B cell (primary cell): Measurements from ENCODE around the gene IFT88. TPM values are rescaled to one million over a fixed set of nuclear protein-coding genes. Genes with fewer than 3 reads are reported as not detected.

Experiments
- ATAC-seq: fragments of 200-7000 bp; cut with Tn5 transposase; one replicate; pipeline ENCODE4 v1.10.0; 2021; ENCODE audit warnings: low read depth, mild to moderate bottlenecking, moderate number of reproducible peaks, moderate library complexity
- CTCF ChIA-PET: fragments of 350-600 bp; sonication (Branson Sonifier 250); formaldehyde crosslinking; loops from one replicate; lab custom pipeline; 2021; ENCODE audit warnings: antibody characterized with exemption, inconsistent platforms; lab: Charles Lee
- POLR2A ChIA-PET: fragments of 350-600 bp; sonication (Branson Sonifier 250); formaldehyde crosslinking; loops from one replicate; lab custom pipeline; 2021; ENCODE audit warnings: antibody characterized with exemption; lab: Charles Lee
- DNase-seq: peaks from one replicate; pipeline ENCODE4 v3.0.0; 2013
- H2AFZ ChIP-seq: 2 replicates; pipeline ENCODE4 v1.6.1; 2012; ENCODE audit warnings: mild to moderate bottlenecking, low read depth, low read length; ENCODE audit not compliant: insufficient read depth, poor library complexity, severe bottlenecking
- H3K27ac ChIP-seq, 2 donors: 1 replicate in 1 of 2; 2 replicates in 1 of 2; pipeline ENCODE4 v1.5.1; 2012 to 2013; ENCODE audit warnings: low read length in 2 of 2, mild to moderate bottlenecking in 2 of 2, moderate library complexity in 1 of 2
- H3K27me3 ChIP-seq, 4 experiments: fragments of 200-600 bp in 1 of 4; sonication (generic) in 1 of 4; replicated peaks in 1 of 4; 1 replicate in 2 of 4; 2 replicates in 2 of 4; pipeline versions ENCODE4 v1.6.1 to v1.7.0; 2013 to 2016; ENCODE audit warnings: low read length in 3 of 4, mild to moderate bottlenecking in 2 of 4, mixed read lengths in 1 of 4, moderate library complexity in 1 of 4; ENCODE audit not compliant: insufficient read depth in 4 of 4, control insufficient read depth in 3 of 4; ENCODE audit errors: control extremely low read depth in 1 of 4
- H3K36me3 ChIP-seq, 2 experiments: replicated peaks in 1 of 2; 1 replicate in 1 of 2; 2 replicates in 1 of 2; pipeline versions ENCODE4 v1.6.1 to v1.7.1; 2013; ENCODE audit warnings: low read length in 1 of 2; ENCODE audit not compliant: insufficient read depth in 2 of 2, control insufficient read depth in 1 of 2; ENCODE audit errors: control extremely low read depth in 1 of 2, extremely low read depth in 1 of 2
- H3K4me1 ChIP-seq, 2 donors: fragments of 200-600 bp in 1 of 2; sonication (generic) in 1 of 2; 1 replicate in 1 of 2; 2 replicates in 1 of 2; pipeline versions ENCODE4 v1.5.1 to v1.6.1; 2013 to 2017; ENCODE audit warnings: low read length in 2 of 2; ENCODE audit not compliant: control insufficient read depth in 2 of 2, insufficient read depth in 2 of 2
- H3K4me2 ChIP-seq: replicated peaks from 2 replicates; pipeline ENCODE3; 2012; ENCODE audit warnings: mild to moderate bottlenecking, low read depth, low read length; ENCODE audit not compliant: poor library complexity, severe bottlenecking
- H3K4me3 ChIP-seq, 5 experiments: fragments of 200-600 bp in 1 of 5; sonication (generic) in 1 of 5; 1 replicate in 3 of 5; 2 replicates in 2 of 5; pipeline versions ENCODE4 v1.5.1 to v1.7.0; 2011 to 2016; ENCODE audit warnings: low read length in 4 of 5, mild to moderate bottlenecking in 4 of 5, low read depth in 2 of 5, control low read depth in 1 of 5, moderate library complexity in 1 of 5; ENCODE audit not compliant: insufficient read depth in 1 of 5; ENCODE audit errors: control extremely low read depth in 1 of 5, extremely low read depth in 1 of 5
- H3K79me2 ChIP-seq: fragments of 200-600 bp; sonication (generic); one replicate; pipeline ENCODE4 v1.6.0; 2016; ENCODE audit warnings: low read length; ENCODE audit not compliant: control insufficient read depth, insufficient read depth
- H3K9ac ChIP-seq: fragments of 200-600 bp; sonication (generic); 2 replicates; pipeline ENCODE4 v1.6.1; 2017; ENCODE audit warnings: mild to moderate bottlenecking, low read length, moderate library complexity
- H3K9me3 ChIP-seq, 3 donors: one replicate each; pipeline versions ENCODE4 v1.6.1 to v1.7.1; 2013; ENCODE audit warnings: low read length in 2 of 3; ENCODE audit not compliant: control insufficient read depth in 2 of 3, insufficient read depth in 1 of 3; ENCODE audit errors: control extremely low read depth in 1 of 3
- H4K20me1 ChIP-seq: 2 replicates; pipeline ENCODE4 v1.6.0; 2012; ENCODE audit warnings: mild to moderate bottlenecking, low read length; ENCODE audit not compliant: insufficient read depth, control insufficient read depth, poor library complexity, severe bottlenecking
- H3K27ac Mint-ChIP-seq: one replicate; pipeline ENCODE4 v1.8.0; 2021; ENCODE audit warnings: mixed read lengths
- H3K27me3 Mint-ChIP-seq: one replicate; pipeline ENCODE4 v1.8.0; 2021; ENCODE audit warnings: mixed read lengths
- H3K4me1 Mint-ChIP-seq: one replicate; pipeline ENCODE4 v1.8.0; 2021; ENCODE audit warnings: mixed read lengths
- H3K4me3 Mint-ChIP-seq: one replicate; pipeline ENCODE4 v1.8.0; 2021; ENCODE audit warnings: mixed read lengths
- H3K9me3 Mint-ChIP-seq: one replicate; pipeline ENCODE4 v1.8.0; 2022; ENCODE audit warnings: mixed read lengths; ENCODE audit not compliant: insufficient read depth
- EZH2 ChIP-seq: IDR thresholded peaks from 2 replicates; pipeline ENCODE4 v1.6.1; 2012; ENCODE audit warnings: borderline replicate concordance, low read depth, mild to moderate bottlenecking, moderate library complexity, low read length; ENCODE audit not compliant: insufficient read depth, poor library complexity, severe bottlenecking
- WGBS: methylation state at CpG from one replicate; pipeline ENCODE4 v1.1.5; 2013; ENCODE audit warnings: missing lambda C conversion rate; ENCODE audit not compliant: insufficient coverage; 5-methylcytosine and 5-hydroxymethylcytosine counted together
- intact Hi-C: fragments of 100-400 bp; cut with micrococcal nuclease; formaldehyde crosslinking; loops from one replicate; pipeline ENCODE4 v1.10.0; 2022
- polyA plus RNA-seq: library from polyadenylated mRNA; depleted of rRNA; stranded (reverse); fragments of >200 nt; gene quantifications from 2 replicates; pipeline ENCODE4 v1.2.3, GENCODE V29; 2012
- total RNA-seq, 2 donors: library from RNA; stranded (reverse); fragments of 120-200 nt in 1 of 2; gene quantifications; 1 replicate in 1 of 2; 2 replicates in 1 of 2; pipeline versions ENCODE4 v1.2.3 to v1.2.4, GENCODE V29; 2013 to 2022
- TF ChIP-seq, protein P1 (sequence below): fragments of 200-600 bp; IDR thresholded peaks from one replicate; pipeline ENCODE4 v1.8.0; 2022; ENCODE audit warnings: antibody characterized with exemption, mild to moderate bottlenecking

Gene IFT88
- total and polyA plus RNA-seq, 2 donors (not counting 1 experiment from before 2014, with no cell fraction given) = 8.0 to 23.3 TPM

DNA sequence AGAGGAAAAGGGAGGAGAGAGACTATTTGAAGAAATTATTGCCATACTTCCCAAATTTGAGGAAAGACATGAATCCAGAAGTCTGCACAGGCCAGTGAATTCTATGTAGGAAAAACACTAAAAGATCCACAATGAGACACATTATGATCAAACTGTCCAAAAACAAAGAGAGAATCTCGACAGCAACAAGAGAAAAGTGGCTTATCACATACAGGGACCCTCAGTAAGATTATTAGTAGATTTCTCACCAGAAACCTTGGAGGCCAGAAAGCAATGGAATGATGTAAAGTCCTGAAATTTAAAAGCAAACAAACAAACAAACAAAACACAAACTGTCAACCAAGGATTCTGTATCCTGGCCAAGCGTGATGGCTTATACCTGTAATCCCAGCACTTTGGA lies 80.8 kb downstream of the IFT88 start:
- POLR2A ChIA-PET = no interaction called here
- Histone ChIP-seq H3K4me2 (no peak overlapping the region), H3K9ac (no peak overlapping the region), H3K79me2 (no peaks in the 10 kb centered on the region), H3K36me3 (no peaks in the 10 kb centered on the region), H3K27me3 (no peaks in the 10 kb centered on the region), H3K9me3 (no peaks in the 10 kb centered on the region), H3K4me3 (no peak overlapping the region), H3K27ac (no peak overlapping the region), H2AFZ (no peak overlapping the region), H3K4me1 (no peaks in the 10 kb centered on the region), H4K20me1 (no peaks in the 10 kb centered on the region)
- DNase-seq = no peak
- no CpG with 5 or more reads among the region's 2 CpGs for WGBS
- Mint-ChIP-seq H3K4me1 (no peaks in the 10 kb centered on the region), H3K9me3 (peaks cover 4% of the 10 kb centered on the region), H3K4me3 (no peak overlapping the region), H3K27me3 (no peaks in the 10 kb centered on the region), H3K27ac (no peak overlapping the region)
- CTCF ChIA-PET = no interaction called here
- ATAC-seq = no peak
- no peak for TF ChIP-seq EZH2
- intact Hi-C loops = no loop called here

- ATAC-seq (no peak), DNase-seq (no peak)
- Mint-ChIP-seq H3K27me3 (no peaks in the 10 kb centered on the region), H3K4me3 (no peak overlapping the region), H3K9me3 (no peaks in the 10 kb centered on the region), H3K27ac (no peak overlapping the region), H3K4me1 (no peaks in the 10 kb centered on the region)
- Histone ChIP-seq H3K36me3 (peaks cover 0 to 4% of the 10 kb centered on the region in 2 experiments), H3K79me2 (no peaks in the 10 kb centered on the region), H3K27ac (no peak overlapping the region), H3K27me3 (no peaks in the 10 kb centered on the region), H3K9ac (no peak overlapping the region), H4K20me1 (no peaks in the 10 kb centered on the region), H2AFZ (no peak overlapping the region), H3K4me3 (no peak overlapping the region), H3K9me3 (no peaks in the 10 kb centered on the region), H3K4me1 (no peaks in the 10 kb centered on the region), H3K4me2 (no peak overlapping the region)
- intact Hi-C loops = no loop called here
- POLR2A ChIA-PET = no interaction called here
- 82% methylated on average over 3 of the region's 4 CpGs for WGBS
- no peak for TF ChIP-seq EZH2
- TF ChIP-seq, protein P1, sequence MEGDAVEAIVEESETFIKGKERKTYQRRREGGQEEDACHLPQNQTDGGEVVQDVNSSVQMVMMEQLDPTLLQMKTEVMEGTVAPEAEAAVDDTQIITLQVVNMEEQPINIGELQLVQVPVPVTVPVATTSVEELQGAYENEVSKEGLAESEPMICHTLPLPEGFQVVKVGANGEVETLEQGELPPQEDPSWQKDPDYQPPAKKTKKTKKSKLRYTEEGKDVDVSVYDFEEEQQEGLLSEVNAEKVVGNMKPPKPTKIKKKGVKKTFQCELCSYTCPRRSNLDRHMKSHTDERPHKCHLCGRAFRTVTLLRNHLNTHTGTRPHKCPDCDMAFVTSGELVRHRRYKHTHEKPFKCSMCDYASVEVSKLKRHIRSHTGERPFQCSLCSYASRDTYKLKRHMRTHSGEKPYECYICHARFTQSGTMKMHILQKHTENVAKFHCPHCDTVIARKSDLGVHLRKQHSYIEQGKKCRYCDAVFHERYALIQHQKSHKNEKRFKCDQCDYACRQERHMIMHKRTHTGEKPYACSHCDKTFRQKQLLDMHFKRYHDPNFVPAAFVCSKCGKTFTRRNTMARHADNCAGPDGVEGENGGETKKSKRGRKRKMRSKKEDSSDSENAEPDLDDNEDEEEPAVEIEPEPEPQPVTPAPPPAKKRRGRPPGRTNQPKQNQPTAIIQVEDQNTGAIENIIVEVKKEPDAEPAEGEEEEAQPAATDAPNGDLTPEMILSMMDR = no peak
- CTCF ChIA-PET = no interaction called here
Measured at GRCh38 chr13:20652946-20653345, 86.0 kb downstream of the IFT88 start.
